NB4 (cell line): ENCODE results near the gene SHISA2.

ENCODE experiments used
- CTCF ChIP-seq: IDR thresholded peaks from one replicate; pipeline ENCODE4 v1.5.1; 2012; ENCODE audit warnings: low read depth, low read length
- POLR2A ChIP-seq: IDR thresholded peaks from 2 replicates; pipeline ENCODE4 v1.6.1; 2011; ENCODE audit warnings: mild to moderate bottlenecking; ENCODE audit not compliant: insufficient read length; ENCODE audit errors: extremely low read depth
- TF ChIP-seq, protein P1 (sequence below): IDR thresholded peaks from 2 replicates; pipeline ENCODE4 v1.6.1; 2011; ENCODE audit warnings: low read depth, low read length

GRCh38 chr13:26022538-26023292 is 29.1 kb downstream of the SHISA2 start:
- TF ChIP-seq CTCF, result no peak
- TF ChIP-seq, protein P1, sequence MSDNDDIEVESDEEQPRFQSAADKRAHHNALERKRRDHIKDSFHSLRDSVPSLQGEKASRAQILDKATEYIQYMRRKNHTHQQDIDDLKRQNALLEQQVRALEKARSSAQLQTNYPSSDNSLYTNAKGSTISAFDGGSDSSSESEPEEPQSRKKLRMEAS, result no peak
- TF ChIP-seq POLR2A, result no peak
